K562 (cell line): ENCODE measurements around the gene CCDC152. TPM values are rescaled to one million over a fixed set of nuclear protein-coding genes. Genes with fewer than 3 reads are reported as not detected.

Experiments used
- ATAC-seq: fragments of 200-7000 bp; cut with Tn5 transposase; 3 replicates; pipeline ENCODE4 v1.9.1; 2020; ENCODE audit warnings: moderate library complexity
- BruUV-seq: library from RNA; stranded (reverse); fragments of 400-500 nt; replicated peaks from 2 replicates; lab custom pipeline; 2021; lab: Mats Ljungman, UMichigan
- CTCF ChIA-PET: fragments of 300-600 bp; formaldehyde crosslinking; extraction: SDS; loops from one replicate; lab custom pipeline; 2021; ENCODE audit warnings: low intra/inter-chr PET ratio; lab: Yijun Ruan, JAX
- POLR2A ChIA-PET: fragments of 300-600, 350-650 bp; sonication (Branson Sonifier 250); formaldehyde crosslinking; extraction: SDS; loops from one replicate; lab custom pipeline; 2021; ENCODE audit warnings: antibody characterized with exemption, inconsistent platforms; lab: Yijun Ruan, JAX
- DNase-seq, 4 experiments: peaks; one replicate each; pipeline versions ENCODE4 v3.0.0 to v3.0.0-alpha.2; 2011 to 2018; ENCODE audit warnings: low spot score in 3 of 4, mixed read lengths in 3 of 4; ENCODE audit errors: extremely low read depth in 1 of 4
- FAIRE-seq: peaks from 2 replicates; lab custom pipeline; 2011; peaks lifted over from hg19 to GRCh38; lab: Jason Lieb, UNC
- H2AFZ ChIP-seq: 2 replicates; pipeline ENCODE4 v1.6.0; 2011; ENCODE audit warnings: low read depth, low read length, control low read depth, inconsistent platforms
- H3K27ac ChIP-seq: fragments of 200-600 bp; 3 replicates; pipeline ENCODE4 v1.8.0; 2011; ENCODE audit warnings: low read depth, mild to moderate bottlenecking, control low read depth, inconsistent platforms, low read length, moderate library complexity, mixed read lengths; ENCODE audit errors: extremely low read depth
- H3K27me3 ChIP-seq, 2 experiments: fragments of 300-600 bp in 1 of 2; 2 replicates in 1 of 2; 3 replicates in 1 of 2; pipeline versions ENCODE4 v1.6.0 to v1.8.0; 2011; ENCODE audit warnings: inconsistent platforms in 2 of 2, low read length in 2 of 2, mild to moderate bottlenecking in 1 of 2, mixed read lengths in 1 of 2, moderate library complexity in 1 of 2; ENCODE audit not compliant: control insufficient read depth in 2 of 2, insufficient read depth in 2 of 2
- H3K36me3 ChIP-seq: fragments of 300-600 bp; 3 replicates; pipeline ENCODE4 v1.8.0; 2011; ENCODE audit warnings: mild to moderate bottlenecking, low read length, inconsistent platforms; ENCODE audit not compliant: control insufficient read depth, insufficient read depth
- H3K4me1 ChIP-seq, 2 experiments: fragments of 200-600 bp in 1 of 2; replicated peaks in 1 of 2; 2 replicates in 1 of 2; 3 replicates in 1 of 2; pipeline versions ENCODE4 v1.5.1 to v1.8.0; 2011; ENCODE audit warnings: inconsistent platforms in 2 of 2, low read length in 2 of 2, mild to moderate bottlenecking in 1 of 2, mixed read lengths in 1 of 2, moderate library complexity in 1 of 2; ENCODE audit not compliant: control insufficient read depth in 2 of 2, insufficient read depth in 2 of 2
- H3K4me2 ChIP-seq: 2 replicates; pipeline ENCODE4 v1.6.1; 2011; ENCODE audit warnings: low read length, control low read depth, inconsistent platforms, mixed read lengths; ENCODE audit not compliant: insufficient read depth
- H3K4me3 ChIP-seq: fragments of 200-600 bp; sonication (generic), shearing (Covaris generic); 2 replicates; pipeline ENCODE4 v1.5.1; 2016; ENCODE audit warnings: control low read depth, inconsistent platforms
- H3K79me2 ChIP-seq: fragments of 200-600 bp; 3 replicates; pipeline ENCODE4 v1.8.0; 2011; ENCODE audit warnings: low read length, inconsistent platforms; ENCODE audit not compliant: control insufficient read depth, insufficient read depth
- H3K9ac ChIP-seq, 2 experiments: 2 replicates each; pipeline versions ENCODE4 v1.6.0 to v1.6.1; 2011; ENCODE audit warnings: low read depth in 2 of 2, low read length in 2 of 2, control low read depth in 1 of 2, inconsistent platforms in 1 of 2, mild to moderate bottlenecking in 1 of 2, mixed read lengths in 1 of 2; ENCODE audit not compliant: insufficient read depth in 1 of 2
- H3K9me1 ChIP-seq: one replicate; pipeline ENCODE4 v1.6.0; 2011; ENCODE audit warnings: inconsistent platforms, mild to moderate bottlenecking, low read length, moderate library complexity; ENCODE audit not compliant: control insufficient read depth, insufficient read depth
- H3K9me3 ChIP-seq: replicated peaks from 2 replicates; pipeline ENCODE4 v1.5.1; 2011; ENCODE audit warnings: low read depth, low read length, inconsistent platforms; ENCODE audit not compliant: control insufficient read depth, insufficient read depth
- H4K20me1 ChIP-seq: replicated peaks from 2 replicates; pipeline ENCODE4 v1.6.1; 2011; ENCODE audit warnings: low read length, inconsistent platforms, mixed read lengths; ENCODE audit not compliant: control insufficient read depth, insufficient read depth
- CBX1 ChIP-seq: sonication (generic); IDR thresholded peaks from 2 replicates; pipeline ENCODE4 v1.6.1; 2016; ENCODE audit warnings: antibody characterized with exemption, low read depth, mild to moderate bottlenecking
- CHCHD3 ChIP-seq: fragments of 250-450 bp; sonication (Bioruptor Pico); IDR thresholded peaks from 2 replicates; pipeline ENCODE4 v2.1.2; 2022; ENCODE audit warnings: mild to moderate bottlenecking
- ELF1 ChIP-seq: fragments of 200-800 bp; sonication (Bioruptor generic); IDR thresholded peaks from 2 replicates; pipeline ENCODE4 v1.6.1; 2016; ENCODE audit warnings: missing genetic modification characterization, missing compliant biosample characterization
- KAT7 ChIP-seq: sonication (generic); formaldehyde crosslinking; IDR thresholded peaks from 2 replicates; pipeline ENCODE4 v1.8.0; 2022; ENCODE audit warnings: missing genetic modification reagents, mild to moderate bottlenecking, borderline replicate concordance
- KLF10 ChIP-seq: fragments of 250-450 bp; sonication (Bioruptor Pico); IDR thresholded peaks from 2 replicates; pipeline ENCODE4 v1.6.1; 2021; ENCODE audit warnings: matching md5 sums
- MECOM ChIP-seq: fragments of 250-450 bp; sonication (Bioruptor Pico); IDR thresholded peaks from 2 replicates; pipeline ENCODE4 v1.8.0; 2022; ENCODE audit warnings: inconsistent platforms
- PHF8 ChIP-seq: fragments of 200-600 bp; sonication (generic); IDR thresholded peaks from 2 replicates; pipeline ENCODE4 v1.6.1; 2012; ENCODE audit warnings: mixed run types, mild to moderate bottlenecking, inconsistent platforms, low read length, moderate library complexity, borderline replicate concordance
- RFX5 ChIP-seq: IDR thresholded peaks from 2 replicates; pipeline ENCODE4 v1.6.1; 2011; ENCODE audit warnings: low read depth, mild to moderate bottlenecking, improper control_type of control experiment, low read length
- SRF ChIP-seq, 2 experiments: fragments of 250-450, 450-650 bp in 1 of 2; sonication (Bioruptor Pico) in 1 of 2; sonication (generic) in 1 of 2; formaldehyde crosslinking; IDR thresholded peaks; 2 replicates each; pipeline versions ENCODE4 v1.5.0 to v1.5.1; 2020 to 2022; ENCODE audit warnings: mild to moderate bottlenecking in 1 of 2, missing genetic modification reagents in 1 of 2
- SRSF1 ChIP-seq: fragments of 200-400 bp; formaldehyde crosslinking; IDR thresholded peaks from 2 replicates; pipeline ENCODE4 v1.6.1; 2017; ENCODE audit warnings: mild to moderate bottlenecking, low read depth, low read length, moderate library complexity
- TSC22D4 ChIP-seq: fragments of 450-650 bp; IDR thresholded peaks from 2 replicates; pipeline ENCODE4 v1.6.1; 2016; ENCODE audit warnings: missing genetic modification characterization, missing biosample characterization, control low read depth
- YBX1 ChIP-seq: fragments of 450-650 bp; IDR thresholded peaks from 2 replicates; pipeline ENCODE4 v1.7.1; 2016; ENCODE audit warnings: mild to moderate bottlenecking
- ZNF146 ChIP-seq: IDR thresholded peaks from one replicate; pipeline ENCODE4 v1.6.1; 2018; ENCODE audit warnings: missing compliant biosample characterization; ENCODE audit not compliant: unreplicated experiment
- ZNF197 ChIP-seq: fragments of 200-800 bp; sonication (Bioruptor generic); IDR thresholded peaks from 2 replicates; pipeline ENCODE4 v1.6.1; 2016; ENCODE audit warnings: low read depth, missing genetic modification characterization, missing compliant biosample characterization
- ZNF696 ChIP-seq: fragments of 250-450 bp; sonication (Bioruptor Pico); conservative IDR thresholded peaks from 2 replicates; pipeline ENCODE4 v1.4.0; 2020; ENCODE audit warnings: mild to moderate bottlenecking, moderate library complexity
- WGBS: fragments of 100-300 bp; shearing (Covaris generic); methylation state at CpG from one replicate; pipeline ENCODE4 v1.1.6; 2016; ENCODE audit warnings: low coverage, mixed read lengths; ENCODE audit not compliant: insufficient coverage; ENCODE audit errors: missing lambda C conversion rate; 5-methylcytosine and 5-hydroxymethylcytosine counted together
- in situ Hi-C: fragments of 300-500 bp; cut with MboI; formaldehyde crosslinking; loops from 4 replicates; pipeline ENCODE4 v1.15.0; 2018; ENCODE audit warnings: inconsistent platforms, mixed read lengths
- intact Hi-C: fragments of 100-400 bp; cut with micrococcal nuclease; formaldehyde crosslinking; loops from 2 replicates; pipeline ENCODE4 v1.14.2; 2022
- polyA plus RNA-seq, 8 experiments: library from polyadenylated mRNA; depleted of rRNA in 4 of 8; stranded (reverse) in 5 of 8; unstranded in 3 of 8; fragments of >200 nt; fragmentation: Nextera tagmentation in 2 of 8; fragmentation: Illumina TruSeq in 1 of 8; extraction: Ambion mirVana in 2 of 8; extraction: Trizol in 1 of 8; gene quantifications; 2 replicates each; pipeline versions ENCODE4 v1.2.1 to v1.2.3, GENCODE V29; 2011 to 2014; ENCODE audit warnings: inconsistent platforms in 1 of 8, missing spikeins in 1 of 8
- total RNA-seq, 7 experiments: library from RNA; depleted of rRNA in 6 of 7; stranded (reverse); fragments of >200 nt in 6 of 7; fragmentation: Illumina TruSeq in 2 of 7; extraction: Trizol in 2 of 7; gene quantifications; 2 replicates each; pipeline versions ENCODE4 v1.2.1 to v1.2.3, GENCODE V29; 2011 to 2021; ENCODE audit warnings: low replicate concordance in 1 of 7
- TF ChIP-seq, protein P1 (sequence below): sonication (generic); formaldehyde crosslinking; IDR thresholded peaks from 2 replicates; pipeline ENCODE4 v1.8.0; 2022; ENCODE audit warnings: missing genetic modification reagents, mild to moderate bottlenecking, borderline replicate concordance
- TF ChIP-seq, protein P2 (sequence below), 2 experiments: fragments of 200-800 bp in 1 of 2; sonication (Bioruptor generic) in 1 of 2; sonication (generic) in 1 of 2; formaldehyde crosslinking in 1 of 2; IDR thresholded peaks in 1 of 2; conservative IDR thresholded peaks in 1 of 2; 2 replicates each; pipeline versions ENCODE4 v1.5.0 to v1.6.1; 2016 to 2020; ENCODE audit warnings: missing compliant biosample characterization in 1 of 2, missing genetic modification characterization in 1 of 2, missing genetic modification reagents in 1 of 2

Gene CCDC152
- total and polyA plus RNA-seq, 9 of the 15 experiments (the other 6 are each of a cell fraction or from before 2014, with no cell fraction given) = 2.5 to 11.6 (median 5.1) TPM

DNA sequence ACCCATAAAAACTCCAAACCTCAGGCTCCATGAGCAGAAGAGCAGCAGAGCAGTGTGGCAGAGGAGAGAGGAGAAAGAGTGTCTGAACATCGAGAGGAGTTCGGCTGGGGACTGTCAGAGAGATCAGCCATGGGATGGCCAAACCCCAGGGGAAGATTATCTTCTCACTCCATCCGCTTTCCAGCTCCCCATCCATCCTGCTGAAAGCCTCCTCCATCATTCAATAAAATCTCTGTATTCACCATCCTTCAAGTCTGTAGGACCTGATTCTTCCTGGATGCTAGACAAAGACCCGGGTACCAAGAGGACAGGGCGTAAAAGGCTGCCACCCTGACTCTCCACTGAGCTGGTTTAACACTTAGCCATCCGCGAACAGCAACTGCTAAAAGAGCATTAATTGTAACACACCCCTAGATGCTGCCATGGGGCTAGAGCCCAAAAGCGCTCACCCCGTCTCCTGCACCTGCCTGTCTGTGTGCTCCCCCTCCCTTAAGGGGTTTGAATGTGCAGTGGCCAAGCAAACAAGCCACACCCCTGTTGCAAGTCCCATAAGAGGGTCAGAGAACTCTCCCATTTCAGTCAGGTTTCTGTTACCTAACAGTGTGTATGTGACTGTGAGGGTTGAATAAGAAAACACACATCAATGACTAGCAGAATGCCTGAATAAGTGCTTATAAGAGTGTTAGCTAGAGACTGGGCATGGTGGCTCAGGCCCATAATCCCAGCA lies 69.0 kb downstream of the CCDC152 start (continued):
- TF ChIP-seq CBX1 = no peak
- TF ChIP-seq ELF1 (tag) = no peak
- TF ChIP-seq KAT7 (CRISPR knock-in tag) = no peak
- TF ChIP-seq, protein P1, sequence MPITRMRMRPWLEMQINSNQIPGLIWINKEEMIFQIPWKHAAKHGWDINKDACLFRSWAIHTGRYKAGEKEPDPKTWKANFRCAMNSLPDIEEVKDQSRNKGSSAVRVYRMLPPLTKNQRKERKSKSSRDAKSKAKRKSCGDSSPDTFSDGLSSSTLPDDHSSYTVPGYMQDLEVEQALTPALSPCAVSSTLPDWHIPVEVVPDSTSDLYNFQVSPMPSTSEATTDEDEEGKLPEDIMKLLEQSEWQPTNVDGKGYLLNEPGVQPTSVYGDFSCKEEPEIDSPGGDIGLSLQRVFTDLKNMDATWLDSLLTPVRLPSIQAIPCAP = no peak
- no peak for TF ChIP-seq ZNF696 (CRISPR knock-in tag)
- no peak for TF ChIP-seq YBX1
- no peak for TF ChIP-seq SRSF1
- TF ChIP-seq, all 486 proteins: peak for 0

DNA sequence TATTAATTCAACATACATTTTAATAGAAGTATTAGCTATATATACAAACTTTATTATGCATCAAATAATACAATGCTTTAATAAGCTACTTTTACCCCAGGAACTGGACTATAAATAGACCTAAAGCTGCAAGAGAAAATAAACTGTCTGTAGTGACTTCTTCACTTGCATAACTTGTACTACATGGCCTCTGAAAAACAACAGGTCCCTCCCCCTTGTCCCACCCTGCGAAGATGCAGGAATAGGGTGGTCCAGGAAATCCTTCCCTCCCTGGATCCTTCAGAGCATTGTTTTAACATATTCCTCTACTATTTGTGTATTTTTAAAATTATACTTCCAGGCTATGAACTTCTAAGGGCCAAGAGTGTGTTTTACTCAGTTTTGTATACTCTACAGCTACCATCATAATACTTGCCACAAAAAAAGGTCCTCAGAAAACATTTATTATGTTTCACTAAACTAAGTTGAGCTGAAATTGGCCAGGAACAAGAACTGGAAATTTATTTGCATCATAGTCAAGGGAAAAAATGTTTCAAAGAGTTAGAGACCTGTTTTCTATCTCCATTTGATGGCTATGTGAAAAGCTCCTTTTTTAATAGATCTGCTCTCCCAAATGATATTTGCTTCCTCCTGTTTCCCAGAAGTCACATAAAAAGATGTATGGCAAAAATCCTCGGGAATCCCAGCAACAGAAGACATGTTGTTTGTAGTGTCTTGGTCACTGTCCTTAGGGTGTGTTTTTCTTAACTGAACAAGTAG lies 70.3 kb downstream of the CCDC152 start:
- Histone ChIP-seq H3K27me3 (no peaks in the 10 kb centered on the region), H2AFZ (no peak overlapping the region), H3K79me2 (no peaks in the 10 kb centered on the region), H3K9me3 (no peaks in the 10 kb centered on the region), H4K20me1 (no peaks in the 10 kb centered on the region), H3K4me2 (no peak overlapping the region), H3K27ac (no peak overlapping the region), H3K9me1 (no peaks in the 10 kb centered on the region), H3K4me1 (no peaks in the 10 kb centered on the region; a peak in 2 of 5 replicates), H3K36me3 (no peaks in the 10 kb centered on the region), H3K4me3 (no peak overlapping the region), H3K9ac (no peak overlapping the region)
- ChIA-PET POLR2A (interaction anchor here (1.3 to 3.9 kb wide), 2 partner anchors 12 to 16 kb away, joined by 3 to 24 read pairs; partner anchors contain the start of gene SELENOP), CTCF (no interaction called here)
- 6% methylated on average over 2 of the region's 2 CpGs for WGBS
- intact Hi-C loops = no loop called here
- FAIRE-seq = no peak
- no peak for DNase-seq
- in situ Hi-C loops = no loop called here
- no peak for ATAC-seq
- no TSS peak for BruUV-seq
- no peak for TF ChIP-seq ZNF146
- TF ChIP-seq ZNF197 (CRISPR knock-in tag) = no peak
- no peak for TF ChIP-seq SRF (CRISPR knock-in tag; IDR thresholded peaks at IDR 0.05)
- no peak for TF ChIP-seq MECOM (CRISPR knock-in tag)
- no peak for TF ChIP-seq ZNF696 (CRISPR knock-in tag)
- TF ChIP-seq KLF10 = no peak
- TF ChIP-seq, protein P2, sequence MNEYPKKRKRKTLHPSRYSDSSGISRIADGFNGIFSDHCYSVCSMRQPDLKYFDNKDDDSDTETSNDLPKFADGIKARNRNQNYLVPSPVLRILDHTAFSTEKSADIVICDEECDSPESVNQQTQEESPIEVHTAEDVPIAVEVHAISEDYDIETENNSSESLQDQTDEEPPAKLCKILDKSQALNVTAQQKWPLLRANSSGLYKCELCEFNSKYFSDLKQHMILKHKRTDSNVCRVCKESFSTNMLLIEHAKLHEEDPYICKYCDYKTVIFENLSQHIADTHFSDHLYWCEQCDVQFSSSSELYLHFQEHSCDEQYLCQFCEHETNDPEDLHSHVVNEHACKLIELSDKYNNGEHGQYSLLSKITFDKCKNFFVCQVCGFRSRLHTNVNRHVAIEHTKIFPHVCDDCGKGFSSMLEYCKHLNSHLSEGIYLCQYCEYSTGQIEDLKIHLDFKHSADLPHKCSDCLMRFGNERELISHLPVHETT (CRISPR knock-in tag; conservative IDR thresholded peaks at IDR 0.05 in 1 of 2, IDR thresholded peaks at IDR 0.05 in 1 of 2) = no peak
- no peak for TF ChIP-seq RFX5
- TF ChIP-seq TSC22D4 = no peak
- TF ChIP-seq PHF8 = no peak
- no peak for TF ChIP-seq CHCHD3 (CRISPR knock-in tag)
